ENCODE results near the gene ZNF467. TPM values are rescaled to one million over a fixed set of nuclear protein-coding genes. Genes with fewer than 3 reads are reported as not detected.

ZNF467 gene
- total RNA-seq, 2 donors from 2014 or later: 0.91 to 2.5 TPM

DNA sequence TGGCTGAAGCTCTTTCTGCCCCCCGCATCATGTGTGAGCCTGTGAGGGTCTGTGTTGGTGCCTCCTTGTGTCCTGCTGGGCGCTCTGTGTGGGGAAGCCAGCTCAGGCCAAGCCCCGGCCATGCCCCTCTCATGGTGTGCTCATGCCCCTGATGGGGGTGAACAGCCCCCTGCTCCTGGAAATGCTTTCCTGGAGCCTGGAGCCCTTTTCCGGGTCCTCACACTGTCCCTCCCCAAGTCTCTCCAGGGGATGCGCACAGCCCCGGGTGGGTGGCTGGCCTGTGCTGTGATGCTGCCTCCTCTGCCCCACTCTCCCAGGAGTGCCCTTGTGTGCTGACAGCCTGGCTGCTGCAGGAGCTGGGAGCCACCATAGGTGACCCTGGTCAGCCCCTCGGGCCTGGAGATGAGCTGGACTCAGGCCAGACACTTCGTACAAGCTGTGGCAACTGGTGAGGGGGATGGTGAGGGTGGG is 43.9 kb upstream of the ZNF467 start:
- no peak for DNase-seq
- no peak overlapping the region for H3K27ac ChIP-seq (ENCODE audit: low read depth, low read length)
- Mint-ChIP-seq H3K9me3 (no peaks in the 10 kb centered on the region), H3K4me3 (no peak overlapping the region), H3K27ac (no peak overlapping the region), H3K27me3 (ENCODE audit: insufficient read depth) (no peaks in the 10 kb centered on the region), H3K36me3 (ENCODE audit: low read depth) (no peaks in the 10 kb centered on the region), H3K4me1 (no peaks in the 10 kb centered on the region)
- H3K9me3 ChIP-seq (ENCODE audit: control insufficient read depth, low read length): no peaks in the 10 kb centered on the region
- no peak overlapping the region for H3K9ac ChIP-seq (ENCODE audit: extremely low read depth, low read length, poor library complexity, severe bottlenecking)
- WGBS, 2 experiments (ENCODE audit: insufficient coverage in 1 of 2, insufficient read length in 1 of 2): 88 to 89% methylated on average over 4 to 8 of the region's 8 CpGs
- H3K4me3 ChIP-seq (ENCODE audit: low read length): no peak overlapping the region
- TF ChIP-seq, protein P1, sequence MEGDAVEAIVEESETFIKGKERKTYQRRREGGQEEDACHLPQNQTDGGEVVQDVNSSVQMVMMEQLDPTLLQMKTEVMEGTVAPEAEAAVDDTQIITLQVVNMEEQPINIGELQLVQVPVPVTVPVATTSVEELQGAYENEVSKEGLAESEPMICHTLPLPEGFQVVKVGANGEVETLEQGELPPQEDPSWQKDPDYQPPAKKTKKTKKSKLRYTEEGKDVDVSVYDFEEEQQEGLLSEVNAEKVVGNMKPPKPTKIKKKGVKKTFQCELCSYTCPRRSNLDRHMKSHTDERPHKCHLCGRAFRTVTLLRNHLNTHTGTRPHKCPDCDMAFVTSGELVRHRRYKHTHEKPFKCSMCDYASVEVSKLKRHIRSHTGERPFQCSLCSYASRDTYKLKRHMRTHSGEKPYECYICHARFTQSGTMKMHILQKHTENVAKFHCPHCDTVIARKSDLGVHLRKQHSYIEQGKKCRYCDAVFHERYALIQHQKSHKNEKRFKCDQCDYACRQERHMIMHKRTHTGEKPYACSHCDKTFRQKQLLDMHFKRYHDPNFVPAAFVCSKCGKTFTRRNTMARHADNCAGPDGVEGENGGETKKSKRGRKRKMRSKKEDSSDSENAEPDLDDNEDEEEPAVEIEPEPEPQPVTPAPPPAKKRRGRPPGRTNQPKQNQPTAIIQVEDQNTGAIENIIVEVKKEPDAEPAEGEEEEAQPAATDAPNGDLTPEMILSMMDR (conservative IDR thresholded peaks at IDR 0.05): no peak
- H3K27me3 ChIP-seq (ENCODE audit: control insufficient read depth, insufficient read depth, low read length, poor library complexity, severe bottlenecking): no peaks in the 10 kb centered on the region
- H3K4me1 ChIP-seq (ENCODE audit: control insufficient read depth, insufficient read depth, low read length): no peaks in the 10 kb centered on the region
- H3K36me3 ChIP-seq (ENCODE audit: control insufficient read depth, insufficient read depth, low read length): no peaks in the 10 kb centered on the region

DNA sequence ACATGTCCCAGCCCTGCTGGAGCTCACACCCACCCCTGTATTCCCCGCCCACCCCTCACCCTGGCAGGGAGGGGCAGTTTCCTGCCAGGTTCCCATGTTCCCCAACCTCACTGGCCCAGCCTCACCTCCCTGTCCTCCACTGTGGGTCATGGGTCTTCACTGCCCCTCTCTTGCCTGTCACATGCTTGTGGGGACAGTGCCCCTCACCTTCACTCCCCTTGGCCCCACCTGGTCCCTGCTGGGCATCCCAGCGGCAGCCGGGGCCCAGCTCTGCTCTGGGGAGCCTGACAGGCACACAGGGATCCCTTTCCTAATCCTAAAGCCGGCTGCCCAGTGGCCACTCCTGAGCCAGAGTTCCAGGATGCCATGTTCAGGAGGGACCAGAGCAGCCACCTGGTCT is 43.4 kb upstream of the ZNF467 start:
- Histone ChIP-seq H3K4me1 (ENCODE audit: control insufficient read depth, insufficient read depth, low read length) (no peaks in the 10 kb centered on the region), H3K27ac (ENCODE audit: low read depth, low read length) (no peak overlapping the region), H3K36me3 (ENCODE audit: control insufficient read depth, insufficient read depth, low read length) (no peaks in the 10 kb centered on the region), H3K4me3 (ENCODE audit: low read length) (no peak overlapping the region), H3K27me3 (ENCODE audit: control insufficient read depth, insufficient read depth, low read length, poor library complexity, severe bottlenecking) (no peaks in the 10 kb centered on the region), H3K9me3 (ENCODE audit: control insufficient read depth, low read length) (no peaks in the 10 kb centered on the region), H3K9ac (ENCODE audit: extremely low read depth, low read length, poor library complexity, severe bottlenecking) (no peak overlapping the region)
- Mint-ChIP-seq H3K9me3 (no peaks in the 10 kb centered on the region), H3K4me1 (no peaks in the 10 kb centered on the region), H3K27ac (no peak overlapping the region), H3K4me3 (no peak overlapping the region), H3K27me3 (ENCODE audit: insufficient read depth) (no peaks in the 10 kb centered on the region), H3K36me3 (ENCODE audit: low read depth) (no peaks in the 10 kb centered on the region)
- no peak for DNase-seq
- WGBS, 2 experiments (ENCODE audit: insufficient coverage in 1 of 2, insufficient read length in 1 of 2): 92% methylated on average over 2 to 4 of the region's 4 CpGs
- TF ChIP-seq, protein P1 (conservative IDR thresholded peaks at IDR 0.05): no peak

DNA sequence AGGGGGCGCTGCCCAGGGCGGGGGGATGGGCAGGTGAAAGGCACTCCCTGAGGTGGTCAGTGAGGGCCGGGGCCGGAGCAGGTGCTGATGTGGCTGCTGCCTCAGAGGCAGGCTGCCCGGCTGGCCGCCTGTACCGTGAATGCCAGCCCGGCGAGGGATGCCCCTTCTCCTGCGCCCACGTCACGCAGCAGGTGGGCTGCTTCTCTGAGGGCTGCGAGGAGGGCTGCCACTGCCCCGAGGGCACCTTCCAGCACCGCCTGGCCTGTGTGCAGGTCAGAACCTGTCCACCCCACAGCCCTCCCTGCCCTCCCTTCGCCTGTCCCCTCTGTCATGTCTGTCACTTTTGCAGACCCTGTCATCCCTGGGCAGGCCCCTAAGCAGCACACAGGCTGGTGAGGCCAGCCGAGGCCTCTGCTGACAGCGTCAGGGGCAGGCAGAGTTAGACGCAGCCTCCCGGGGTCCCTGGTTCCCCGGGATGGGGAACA is 42.9 kb upstream of the ZNF467 start:
- Histone ChIP-seq H3K4me3 (ENCODE audit: low read length) (no peak overlapping the region), H3K9me3 (ENCODE audit: control insufficient read depth, low read length) (no peaks in the 10 kb centered on the region), H3K36me3 (ENCODE audit: control insufficient read depth, insufficient read depth, low read length) (no peaks in the 10 kb centered on the region), H3K9ac (ENCODE audit: extremely low read depth, low read length, poor library complexity, severe bottlenecking) (no peak overlapping the region), H3K27ac (ENCODE audit: low read depth, low read length) (no peak overlapping the region), H3K4me1 (ENCODE audit: control insufficient read depth, insufficient read depth, low read length) (no peaks in the 10 kb centered on the region), H3K27me3 (ENCODE audit: control insufficient read depth, insufficient read depth, low read length, poor library complexity, severe bottlenecking) (no peaks in the 10 kb centered on the region)
- Mint-ChIP-seq H3K4me3 (no peak overlapping the region), H3K27me3 (ENCODE audit: insufficient read depth) (no peaks in the 10 kb centered on the region), H3K4me1 (no peaks in the 10 kb centered on the region), H3K27ac (no peak overlapping the region), H3K9me3 (no peaks in the 10 kb centered on the region), H3K36me3 (ENCODE audit: low read depth) (no peaks in the 10 kb centered on the region)
- TF ChIP-seq, protein P1 (conservative IDR thresholded peaks at IDR 0.05): no peak
- 91 to 95% methylated on average over 18 to 21 of the region's 21 CpGs for WGBS, 2 experiments (ENCODE audit: insufficient coverage in 1 of 2, insufficient read length in 1 of 2)
- DNase-seq: no peak

All from endodermal cell (in vitro differentiated cells).